Erythroblast (primary cell): Measurements from ENCODE around the gene HGFAC.

ENCODE experiments used
- GATA1 ChIP-seq: IDR thresholded peaks from 2 replicates; pipeline ENCODE4 v1.6.1; 2011; ENCODE audit warnings: low read depth, mild to moderate bottlenecking, control low read depth, low read length, moderate library complexity
- POLR2A ChIP-seq: IDR thresholded peaks from 2 replicates; pipeline ENCODE4 v1.6.1; 2011; ENCODE audit warnings: mild to moderate bottlenecking, low read length

GRCh38 chr4:3464349-3464905 is 22.7 kb downstream of the HGFAC start:
- TF ChIP-seq POLR2A (no peak), GATA1 (no peak)
